Adrenal gland (tissue), 12 donors: Measurements from ENCODE around the gene CC2D1A. TPM values are rescaled to one million over a fixed set of nuclear protein-coding genes. Genes with fewer than 3 reads are reported as not detected.

Source experiments
- DNase-seq, 7 donors: peaks; one replicate each; pipeline ENCODE4 v3.0.0-alpha.2; 2019 to 2020
- H3K27ac ChIP-seq, 5 donors: fragments of 200-600 bp; sonication (generic) in 4 of 5; 1 replicate in 3 of 5; 2 replicates in 2 of 5; pipeline versions ENCODE4 v1.5.1 to v1.8.0; 2016 to 2020; ENCODE audit warnings: mild to moderate bottlenecking in 1 of 5
- H3K27me3 ChIP-seq: fragments of 200-600 bp; 2 replicates; pipeline ENCODE4 v1.8.0; 2021
- H3K36me3 ChIP-seq, 2 donors: fragments of 200-600 bp; replicated peaks in 1 of 2; 1 replicate in 1 of 2; 2 replicates in 1 of 2; pipeline versions ENCODE4 v1.5.1 to v1.8.0; 2018 to 2022
- H3K4me1 ChIP-seq, 2 donors: fragments of 200-600 bp; replicated peaks in 1 of 2; 1 replicate in 1 of 2; 2 replicates in 1 of 2; pipeline versions ENCODE4 v1.5.1 to v1.8.0; 2018 to 2021
- H3K4me3 ChIP-seq, 4 donors: fragments of 200-600 bp; sonication (generic) in 3 of 4; one replicate each; pipeline ENCODE4 v1.5.1; 2016 to 2018
- H3K9me3 ChIP-seq, 3 donors: fragments of 200-600 bp; sonication (generic) in 1 of 3; replicated peaks in 1 of 3; 1 replicate in 2 of 3; 2 replicates in 1 of 3; pipeline versions ENCODE4 v1.5.1 to v1.8.0; 2016 to 2021
- POLR2A ChIP-seq, 2 donors: fragments of 450-650 bp; IDR thresholded peaks; one replicate each; pipeline ENCODE4 v1.6.1; 2017; ENCODE audit warnings: antibody characterized with exemption in 2 of 2, mild to moderate bottlenecking in 2 of 2, moderate library complexity in 1 of 2
- WGBS, 4 donors: extraction: QIAGEN DNeasy Blood & Tissue Kit in 2 of 4; methylation state at CpG; one replicate each; pipeline versions ENCODE4 v1.1.5 to v1.1.7; 2013 to 2017; 5-methylcytosine and 5-hydroxymethylcytosine counted together
- intact Hi-C, 2 donors: fragments of 100-400 bp; cut with DNase I; formaldehyde crosslinking; loops; one replicate each; pipeline versions ENCODE4 v1.14.1 to v1.15.0; 2022 to 2023
- polyA plus RNA-seq, 3 donors: library from polyadenylated mRNA; stranded (reverse); fragments of 200-250 nt in 2 of 3; fragments of 350-450 nt in 1 of 3; fragmentation: Illumina TruSeq in 1 of 3; extraction: RNeasy Lipid Tissue Mini Kit (QIAGEN cat#74804) in 1 of 3; gene quantifications; one replicate each; pipeline ENCODE4 v1.2.3, GENCODE V29; 2013 to 2014
- total RNA-seq, 9 donors: library from RNA; depleted of rRNA in 4 of 9; stranded (reverse); fragments of >200 nt in 4 of 9; fragments of 120-200 nt in 1 of 9; fragmentation: NEBNext Ultra II Directional in 1 of 9; extraction: Animal tissue kit (Norgen Biotek cat#: 25700) in 1 of 9; gene quantifications; one replicate each; pipeline versions ENCODE4 v1.1.0 to v1.2.4, GENCODE V29; 2013 to 2023
- TF ChIP-seq, protein P1 (sequence below), 6 experiments: fragments of 450-650 bp in 4 of 6; fragments of 200-600 bp in 2 of 6; sonication (generic) in 1 of 6; IDR thresholded peaks; 1 replicate in 5 of 6; 2 replicates in 1 of 6; pipeline versions ENCODE4 v1.5.1 to v1.8.0; 2016 to 2021; ENCODE audit warnings: antibody characterized with exemption in 6 of 6, mild to moderate bottlenecking in 2 of 6, moderate library complexity in 1 of 6
- donor health status: healthy with polysubstance abuse.
- donor health status: Bipolar disorder and iron deficiency.
- donor health status: DM: yes; HTN: yes; CAD: no.
- donor health status: DM: no; HTN: no; CAD: no.
- donor health status: DM: no; HTN: no; CAD: no.
- donor health status: DM: yes; HTN: yes; CAD: no.

Gene CC2D1A
- total and polyA plus RNA-seq, 12 donors: 9.0 to 125 (median 31.1) TPM

DNA sequence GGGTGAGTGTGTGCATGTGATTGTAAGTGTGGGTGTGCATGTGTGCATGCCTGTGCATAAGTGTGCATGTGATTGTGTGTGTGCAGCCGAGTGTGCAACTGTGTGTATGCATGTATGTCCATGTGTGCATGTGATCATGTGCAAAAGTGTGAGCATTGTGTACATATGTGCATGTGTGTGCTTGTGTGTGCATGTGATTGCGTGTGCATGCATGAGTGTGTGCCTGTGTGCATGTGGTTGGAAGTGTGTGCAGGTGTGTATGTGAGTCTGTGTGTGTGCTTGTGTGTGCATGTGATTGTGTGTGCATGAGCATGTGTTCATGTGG lies 28.7 kb downstream of the CC2D1A start:
- H3K9me3 ChIP-seq: no peaks in the 10 kb centered on the region
- no peak overlapping the region for H3K4me3 ChIP-seq
- DNase-seq: no peak
- intact Hi-C loops: no loop called here
- no peak for TF ChIP-seq POLR2A (IDR thresholded peaks at IDR 0.05)
- WGBS, 4 donors: 71 to 88% (median 79%) methylated on average over 2 of the region's 2 CpGs
- no peaks in the 10 kb centered on the region for H3K27me3 ChIP-seq
- no peaks in the 10 kb centered on the region for H3K4me1 ChIP-seq
- H3K27ac ChIP-seq: no peak overlapping the region
- H3K36me3 ChIP-seq: no peaks in the 10 kb centered on the region

DNA sequence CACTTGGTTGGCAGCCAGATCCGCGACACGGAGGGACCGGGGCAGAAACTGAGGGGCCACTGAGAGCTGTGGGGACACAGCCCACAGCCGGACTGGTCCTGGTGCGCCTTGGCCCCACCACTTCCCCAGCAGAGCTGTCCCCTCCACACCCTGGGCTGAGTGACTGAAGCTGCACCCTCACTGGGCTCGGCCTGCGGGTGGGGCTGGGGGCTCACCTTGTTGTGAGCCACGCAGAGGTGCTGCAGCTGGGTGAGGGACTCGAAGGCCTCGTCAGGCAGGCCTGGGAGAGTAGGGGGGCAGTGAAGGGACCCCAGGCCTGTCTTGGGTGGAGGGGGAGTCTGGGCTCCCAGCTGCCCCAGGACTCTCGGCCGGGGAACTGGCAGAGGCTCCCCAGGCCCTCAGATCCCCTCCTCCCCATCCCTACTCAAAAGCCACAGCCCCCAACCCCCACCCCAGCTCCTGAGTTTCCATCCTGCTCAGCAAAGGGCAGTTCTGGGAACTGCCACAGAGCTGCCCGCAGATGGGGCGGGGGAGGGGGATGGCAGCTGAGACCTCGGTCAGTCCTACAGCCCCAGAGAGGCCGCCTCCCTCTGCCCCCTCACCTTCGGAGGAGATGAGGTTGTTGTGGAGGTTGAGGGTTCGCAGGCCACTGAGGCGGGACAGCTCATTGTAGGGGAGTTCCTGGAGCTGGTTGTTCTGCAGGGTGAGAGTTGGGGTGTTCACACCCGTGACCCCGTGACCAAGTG lies 29.9 kb downstream of the CC2D1A start:
- H3K36me3 ChIP-seq: no peaks in the 10 kb centered on the region
- no peak for DNase-seq
- intact Hi-C loops: no loop called here
- WGBS, 4 donors: 55 to 81% (median 66%) methylated on average over 9 to 22 of the region's 22 CpGs
- no peak for TF ChIP-seq POLR2A (IDR thresholded peaks at IDR 0.05)
- TF ChIP-seq, protein P1, sequence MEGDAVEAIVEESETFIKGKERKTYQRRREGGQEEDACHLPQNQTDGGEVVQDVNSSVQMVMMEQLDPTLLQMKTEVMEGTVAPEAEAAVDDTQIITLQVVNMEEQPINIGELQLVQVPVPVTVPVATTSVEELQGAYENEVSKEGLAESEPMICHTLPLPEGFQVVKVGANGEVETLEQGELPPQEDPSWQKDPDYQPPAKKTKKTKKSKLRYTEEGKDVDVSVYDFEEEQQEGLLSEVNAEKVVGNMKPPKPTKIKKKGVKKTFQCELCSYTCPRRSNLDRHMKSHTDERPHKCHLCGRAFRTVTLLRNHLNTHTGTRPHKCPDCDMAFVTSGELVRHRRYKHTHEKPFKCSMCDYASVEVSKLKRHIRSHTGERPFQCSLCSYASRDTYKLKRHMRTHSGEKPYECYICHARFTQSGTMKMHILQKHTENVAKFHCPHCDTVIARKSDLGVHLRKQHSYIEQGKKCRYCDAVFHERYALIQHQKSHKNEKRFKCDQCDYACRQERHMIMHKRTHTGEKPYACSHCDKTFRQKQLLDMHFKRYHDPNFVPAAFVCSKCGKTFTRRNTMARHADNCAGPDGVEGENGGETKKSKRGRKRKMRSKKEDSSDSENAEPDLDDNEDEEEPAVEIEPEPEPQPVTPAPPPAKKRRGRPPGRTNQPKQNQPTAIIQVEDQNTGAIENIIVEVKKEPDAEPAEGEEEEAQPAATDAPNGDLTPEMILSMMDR (IDR thresholded peaks at IDR 0.05): no peak
- H3K4me1 ChIP-seq: no peaks in the 10 kb centered on the region
- H3K4me3 ChIP-seq: no peak overlapping the region
- H3K27me3 ChIP-seq: no peaks in the 10 kb centered on the region
- no peak overlapping the region for H3K27ac ChIP-seq
- no peaks in the 10 kb centered on the region for H3K9me3 ChIP-seq

DNA sequence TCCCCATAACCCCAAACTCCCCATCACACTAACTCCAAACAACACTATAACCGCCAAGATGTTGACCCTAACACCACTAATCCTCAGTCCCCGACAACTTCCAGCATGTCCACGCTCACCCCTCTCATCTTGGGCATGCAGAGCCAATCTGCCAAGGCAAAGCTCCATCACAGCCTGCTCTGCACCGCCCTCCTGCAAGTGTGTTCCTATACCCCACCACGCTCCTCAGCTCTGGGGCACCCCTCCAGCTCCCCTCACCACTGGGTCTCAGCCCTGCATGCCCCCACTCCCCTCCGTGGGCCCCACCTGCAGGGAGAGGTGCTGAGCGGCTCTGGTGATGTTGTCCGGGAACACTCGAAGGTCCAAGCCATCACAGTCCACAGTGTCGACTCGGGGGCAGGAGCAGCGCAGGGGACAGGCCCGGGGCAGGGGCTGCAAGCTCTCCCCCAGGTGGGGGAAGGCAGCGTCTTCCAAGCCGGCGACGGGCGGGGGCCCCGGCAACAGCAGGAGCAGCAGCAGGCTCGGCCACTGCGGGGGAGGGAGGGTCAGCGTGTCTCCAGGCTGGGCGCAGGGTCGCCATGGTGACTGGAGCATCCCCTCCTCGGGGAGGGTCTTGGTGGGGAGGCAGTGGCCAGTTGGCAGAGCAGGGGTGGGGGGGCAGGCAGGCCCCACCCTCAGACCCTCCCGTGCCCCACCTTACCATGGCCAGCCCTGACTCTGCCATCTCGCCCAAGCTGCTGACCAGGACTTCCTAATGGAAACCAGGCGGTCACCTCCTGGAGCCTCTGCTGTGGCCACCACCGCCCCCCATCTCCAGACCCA lies 31.7 kb downstream of the CC2D1A start:
- TF ChIP-seq, protein P1 (IDR thresholded peaks at IDR 0.05): no peak
- no peak for TF ChIP-seq POLR2A (IDR thresholded peaks at IDR 0.05)
- Histone ChIP-seq H3K4me1 (no peaks in the 10 kb centered on the region), H3K27ac (no peak overlapping the region), H3K4me3 (no peak overlapping the region), H3K9me3 (no peaks in the 10 kb centered on the region), H3K27me3 (no peaks in the 10 kb centered on the region), H3K36me3 (no peaks in the 10 kb centered on the region)
- intact Hi-C loops: no loop called here
- 12 to 47% (median 13%) methylated on average over 5 to 29 of the region's 29 CpGs for WGBS, 4 donors
- no peak for DNase-seq

- no peak within 1 kb of the TSS for H3K4me3 ChIP-seq
- H3K4me1 ChIP-seq: no peaks in the 10 kb centered on the region
- 3 to 34% (median 30%) methylated on average over 5 to 21 of the region's 21 CpGs for WGBS, 4 donors
- TF ChIP-seq, protein P1 (IDR thresholded peaks at IDR 0.05): no peak
- TF ChIP-seq POLR2A (IDR thresholded peaks at IDR 0.05): no peak
- no peaks in the 10 kb centered on the region for H3K36me3 ChIP-seq
- no peaks in the 10 kb centered on the region for H3K27me3 ChIP-seq
- H3K9me3 ChIP-seq: no peaks in the 10 kb centered on the region
- intact Hi-C loops: no loop called here
- DNase-seq: no peak
- no peak within 1 kb of the TSS for H3K27ac ChIP-seq
These were observed 32.5 kb downstream of the CC2D1A start, which contains the start of gene PODNL1 for GRCh38 chr19:13938301-13939064. Gene PODNL1, minus strand, starts transcription at chr19:13938417. Its CDS starts 236 bp downstream, at chr19:13938181.
